DLD1 (cell line): ENCODE results near the gene RAB9B.
"Not testable (repeated sequence)": the region's sequence is repeated elsewhere in the genome, so short reads cannot be mapped to it uniquely, and the experiment has no call there.

Experiments used
- in situ Hi-C: cut with HindIII; loops from 2 replicates; pipeline ENCODE4 v1.10.0; 2017; ENCODE audit warnings: low sequenced_read_pairs

Gene RAB9B, protein sequence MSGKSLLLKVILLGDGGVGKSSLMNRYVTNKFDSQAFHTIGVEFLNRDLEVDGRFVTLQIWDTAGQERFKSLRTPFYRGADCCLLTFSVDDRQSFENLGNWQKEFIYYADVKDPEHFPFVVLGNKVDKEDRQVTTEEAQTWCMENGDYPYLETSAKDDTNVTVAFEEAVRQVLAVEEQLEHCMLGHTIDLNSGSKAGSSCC

DNA sequence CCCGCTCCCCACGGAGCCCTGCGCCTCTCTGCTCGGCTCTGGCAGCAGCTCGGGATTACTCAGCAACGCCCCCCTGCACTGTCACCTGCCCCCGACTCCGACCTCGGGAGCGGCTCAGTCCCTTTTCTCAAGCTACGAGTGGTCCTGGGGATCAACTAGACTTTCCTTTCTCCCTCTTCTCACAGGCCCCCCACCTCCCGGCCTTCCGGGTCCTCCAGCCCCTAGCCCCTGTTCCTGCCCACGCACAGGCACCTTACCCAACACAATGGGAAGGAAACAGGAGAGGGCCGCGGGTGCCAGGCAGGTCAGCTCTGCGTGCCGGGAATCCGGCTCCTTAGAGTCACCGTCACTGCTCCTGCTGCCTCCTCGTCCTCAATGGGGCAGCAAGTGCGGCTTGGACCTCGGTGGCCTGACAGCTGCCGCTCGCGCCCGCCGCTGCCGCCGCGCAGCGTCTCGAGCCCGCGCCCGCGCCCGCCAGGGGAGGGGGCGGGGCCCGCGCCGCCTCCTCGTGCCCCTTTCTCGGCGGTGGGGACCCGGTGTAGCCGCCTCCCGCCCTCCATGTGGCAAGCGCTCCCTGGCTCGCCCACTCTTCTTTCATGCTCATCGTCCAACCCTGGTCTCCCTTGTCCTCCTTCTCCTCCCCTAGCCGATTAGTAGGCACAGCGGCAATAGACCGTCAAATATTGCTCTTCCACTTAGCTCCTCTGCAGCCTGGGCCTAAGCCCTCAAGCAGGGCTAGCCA is at the start of gene RAB9B:
TSS of gene RAB9B (minus strand) at position 455 of the 742 bp plus-strand sequence. CDS start 6,473 bp downstream, outside the sequence.
- in situ Hi-C loops, result no loop called here

DNA sequence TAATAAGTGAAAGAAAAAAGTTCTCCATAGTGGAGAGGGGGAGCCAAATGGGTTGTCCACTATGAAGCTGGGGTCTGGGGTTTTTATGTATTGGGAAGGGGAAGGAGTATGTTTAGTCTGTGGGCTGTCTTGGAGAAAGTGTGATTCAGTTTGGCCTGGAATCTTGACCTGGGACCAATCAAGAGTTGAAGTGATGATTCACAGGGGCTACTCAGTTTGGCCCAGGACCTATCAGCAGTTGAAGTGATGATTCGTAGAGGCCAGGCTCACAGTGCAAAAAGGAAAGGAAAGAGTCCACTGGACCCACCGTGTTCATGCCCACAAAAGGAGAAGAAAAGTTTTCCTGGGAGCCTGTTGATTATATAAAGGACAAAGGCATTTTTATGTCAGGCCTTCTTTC is 47.3 kb upstream of the RAB9B start:
- in situ Hi-C loops, result no loop called here

DNA sequence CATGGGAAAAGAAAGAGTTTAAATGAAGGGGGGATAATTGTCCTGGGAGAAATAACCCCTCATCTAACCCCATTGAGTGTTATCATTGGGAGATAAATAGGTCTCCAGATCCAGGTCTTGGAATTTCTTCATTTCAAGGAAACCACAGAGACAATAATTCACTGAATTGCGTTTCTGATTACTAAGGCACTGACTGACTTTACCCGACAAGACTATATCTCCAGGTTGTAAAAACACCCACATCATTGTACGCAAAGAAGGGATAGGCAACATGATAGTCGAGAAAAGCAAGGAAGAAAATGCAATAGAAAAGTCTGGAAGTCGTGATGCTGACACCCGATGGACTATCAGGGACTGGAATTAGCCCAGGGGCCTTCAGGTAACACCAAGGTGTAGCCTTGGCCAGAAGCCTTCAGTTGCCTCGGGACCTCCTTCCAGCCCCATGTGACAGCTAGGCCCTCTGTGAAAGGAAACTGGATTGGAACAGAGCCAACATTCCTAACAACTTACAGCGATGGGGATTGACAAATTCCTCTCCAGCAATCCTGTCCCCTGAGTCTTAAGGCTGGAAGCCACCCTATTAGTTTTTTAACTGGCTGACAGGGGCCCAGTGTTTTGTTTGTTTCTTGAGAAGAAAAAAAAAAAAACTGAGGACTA is 46.5 kb upstream of the RAB9B start:
- in situ Hi-C loops, result no loop called here

DNA sequence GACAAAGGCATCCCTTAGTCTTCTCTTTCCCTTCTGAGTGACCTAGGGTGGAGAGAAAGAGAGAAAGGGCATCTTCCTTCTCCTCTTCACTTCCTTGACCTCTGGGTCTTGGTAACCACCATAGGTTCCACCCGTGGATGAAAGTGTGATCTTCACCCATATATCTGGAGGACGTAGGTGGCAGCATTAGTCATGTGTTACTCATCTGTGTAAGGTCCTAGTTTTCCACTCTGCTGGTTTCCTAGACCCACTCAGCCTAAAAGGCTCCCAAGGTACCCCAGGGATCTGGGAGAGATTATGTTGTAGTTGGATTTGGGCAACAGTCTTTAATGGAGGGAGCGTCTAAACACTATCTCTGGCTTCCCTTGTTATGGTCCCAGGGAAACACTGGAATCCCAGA is 45.5 kb upstream of the RAB9B start:
- in situ Hi-C loops, result no loop called here

DNA sequence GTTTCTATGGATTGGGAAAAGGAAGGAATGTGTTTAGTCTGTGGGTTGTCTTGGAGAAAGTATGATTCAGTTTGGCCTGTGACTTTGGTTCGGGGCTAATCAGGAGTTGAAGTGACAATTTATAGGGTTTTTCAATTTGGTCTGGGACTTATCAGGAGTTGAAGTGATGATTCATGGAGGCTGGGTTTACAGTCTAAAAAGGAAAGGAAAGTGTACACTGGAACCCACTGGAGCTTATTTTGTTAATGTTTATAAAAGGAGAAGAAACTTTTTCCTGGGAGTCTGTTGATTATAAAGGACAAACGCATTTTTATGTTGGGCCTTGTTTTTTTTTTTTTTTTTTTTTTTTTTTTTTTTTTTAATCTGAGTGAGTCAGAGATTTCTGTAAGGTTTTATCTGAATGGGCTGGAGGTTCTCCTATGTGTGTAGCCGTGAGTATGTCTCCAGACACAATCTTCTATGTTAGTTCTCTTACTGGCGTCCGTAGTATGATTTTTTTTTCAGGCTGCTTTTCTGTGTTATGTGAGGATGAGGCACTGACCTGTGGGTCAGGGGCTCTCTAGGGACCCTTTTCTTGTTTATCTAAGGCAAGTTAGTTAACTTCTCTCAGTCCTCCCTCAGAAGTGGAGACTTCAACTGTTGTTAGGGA is 33.0 kb upstream of the RAB9B start:
- in situ Hi-C loops, result no loop called here

DNA sequence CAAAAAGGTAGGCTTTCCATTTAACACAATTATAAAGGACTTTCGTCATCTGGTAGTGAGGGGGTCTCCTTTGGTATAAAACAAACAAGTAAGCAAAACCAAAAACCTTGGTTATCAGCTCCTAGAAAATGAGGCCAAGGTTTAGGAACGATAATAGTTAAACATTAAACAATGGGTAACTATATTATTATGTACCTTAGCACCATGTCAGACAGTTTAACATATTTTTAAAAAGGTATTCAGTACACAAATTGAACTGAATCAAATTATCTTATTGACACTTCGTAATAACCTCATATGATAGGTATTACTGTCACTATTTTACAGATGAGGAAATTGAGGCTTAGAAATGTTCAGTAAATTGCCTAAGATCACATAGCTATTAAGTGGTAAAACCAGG is 32.1 kb upstream of the RAB9B start:
- in situ Hi-C loops, result no loop called here

DNA sequence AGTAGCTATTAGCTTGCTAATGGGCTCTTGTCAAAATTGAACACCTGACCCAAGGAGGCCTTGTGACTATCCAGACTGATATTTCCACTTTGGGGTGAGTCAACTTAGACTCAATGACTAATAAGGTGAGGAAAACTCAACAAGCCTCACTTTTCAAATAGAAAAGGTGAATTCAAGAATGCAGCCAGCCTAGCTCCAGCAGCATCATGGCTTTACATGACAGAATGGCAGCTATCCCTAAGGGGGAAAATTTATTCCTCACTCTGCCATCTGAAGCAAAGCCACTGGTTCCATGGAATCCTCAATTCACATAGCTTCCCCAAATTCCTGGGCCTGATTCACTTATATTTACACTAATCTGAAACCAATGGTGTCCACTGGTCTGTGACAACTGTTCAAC is 29.1 kb upstream of the RAB9B start:
- in situ Hi-C loops, result no loop called here

DNA sequence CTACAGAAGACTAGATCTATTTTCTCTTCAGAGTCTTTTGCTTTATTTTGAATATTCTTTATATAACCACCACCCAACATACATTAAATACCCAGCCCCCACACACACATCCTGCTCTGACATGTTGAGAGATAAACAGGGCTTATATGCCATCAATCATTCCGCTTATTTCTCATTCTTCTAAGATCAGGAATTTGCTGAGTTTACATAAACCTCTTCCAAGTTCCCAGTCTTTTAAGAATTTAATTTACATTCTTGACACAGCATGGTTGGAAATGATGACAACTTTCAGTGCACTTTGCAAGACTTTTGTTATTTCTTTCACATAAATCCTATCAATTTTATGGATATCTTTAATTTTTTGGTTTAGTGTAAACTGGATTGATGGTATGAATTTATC is 17.5 kb upstream of the RAB9B start:
- in situ Hi-C loops, result no loop called here

DNA sequence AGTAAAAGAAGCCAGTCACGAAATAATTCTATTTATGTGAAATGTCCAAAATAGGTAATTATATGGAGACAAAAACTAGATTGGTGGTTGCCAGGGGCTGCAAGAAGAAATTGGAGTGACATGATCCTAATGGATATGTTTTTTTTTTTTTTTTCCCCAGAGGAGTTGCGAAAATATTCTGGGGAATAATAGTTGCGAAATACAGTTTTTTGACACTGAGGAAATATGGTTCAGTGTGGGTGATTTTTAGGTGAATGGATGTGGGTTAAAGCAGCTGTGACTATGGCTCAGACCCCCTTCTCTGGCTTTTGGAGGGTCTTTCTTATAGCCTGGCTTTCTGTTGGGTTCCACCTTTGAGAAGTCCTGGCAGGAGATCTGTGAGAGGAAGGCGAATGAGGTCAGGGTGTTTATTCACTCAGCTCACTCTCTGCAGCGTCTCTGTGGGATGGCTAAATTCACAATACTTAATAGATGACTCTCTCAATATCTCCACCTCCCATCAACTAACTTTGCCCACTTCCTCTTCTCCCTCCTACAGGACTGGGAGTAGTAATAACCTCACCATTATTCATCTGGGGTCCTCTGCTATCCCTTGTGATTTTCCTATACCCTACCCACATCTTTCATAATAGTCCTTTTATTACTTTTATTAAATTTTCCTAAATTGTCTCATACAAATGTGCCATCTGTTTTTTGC is 15.3 kb upstream of the RAB9B start:
- in situ Hi-C loops, result no loop called here

DNA sequence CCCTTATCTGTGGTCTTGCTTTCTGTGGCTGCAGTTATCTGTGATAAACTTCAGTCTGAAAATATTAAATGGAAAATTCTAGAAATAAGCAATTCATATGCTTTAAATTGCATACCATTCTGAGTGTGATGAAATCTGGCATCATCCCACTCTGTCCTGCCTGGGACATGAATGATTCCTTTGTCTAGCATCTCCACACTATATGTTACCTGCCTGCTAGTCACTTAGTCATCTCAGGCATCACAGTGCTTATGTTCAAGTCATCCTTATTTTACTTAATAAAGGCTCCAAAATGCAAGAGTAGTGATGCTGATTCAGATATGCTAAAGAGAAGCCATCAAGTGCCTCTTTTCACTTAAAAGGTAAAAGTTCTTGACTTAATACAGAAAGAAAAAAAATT is 14.3 kb upstream of the RAB9B start:
- in situ Hi-C loops, result no loop called here

DNA sequence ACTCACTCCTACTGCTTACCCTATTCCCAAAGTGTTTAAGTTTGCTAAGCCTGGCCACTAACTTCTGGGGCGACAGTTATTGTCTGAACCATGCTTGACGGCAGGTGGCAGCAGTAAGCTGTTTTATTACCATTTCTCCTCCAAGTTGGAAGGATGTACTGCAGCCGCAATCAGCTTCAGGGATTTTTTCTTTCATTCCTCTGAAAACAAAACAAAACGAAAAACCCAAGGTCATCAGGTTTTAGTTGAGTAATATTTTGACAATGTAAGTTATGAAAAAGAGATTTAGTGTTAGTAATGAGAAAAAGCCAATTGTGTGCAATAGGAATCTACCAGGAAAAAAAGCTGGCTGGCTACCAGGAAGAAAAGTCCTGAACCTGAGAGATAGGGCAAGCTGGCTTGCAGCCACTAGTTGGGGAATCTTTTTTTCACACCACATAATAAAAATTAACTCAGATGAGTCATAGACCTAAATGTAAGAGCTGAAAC is 13.2 kb upstream of the RAB9B start:
- in situ Hi-C loops, result no loop called here

DNA sequence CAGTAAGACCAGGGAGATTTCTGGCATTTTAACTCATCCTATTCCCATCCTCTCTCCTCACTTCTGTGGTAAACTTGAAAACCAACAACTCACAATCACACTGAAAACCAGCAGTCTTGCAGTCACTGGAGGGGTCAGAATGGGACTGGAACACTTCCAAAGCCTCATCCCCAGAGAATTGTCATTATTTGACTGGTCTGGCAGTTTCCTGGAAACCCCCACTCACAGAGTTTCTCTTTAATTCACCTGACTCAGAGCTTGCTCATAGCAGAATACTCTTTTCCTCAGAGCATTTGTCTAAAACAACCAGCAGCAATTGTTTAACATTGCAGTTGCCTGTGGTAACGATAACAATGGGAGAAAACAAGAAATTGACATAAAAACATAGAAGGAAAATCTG is 7.3 kb upstream of the RAB9B start:
- in situ Hi-C loops, result no loop called here

DNA sequence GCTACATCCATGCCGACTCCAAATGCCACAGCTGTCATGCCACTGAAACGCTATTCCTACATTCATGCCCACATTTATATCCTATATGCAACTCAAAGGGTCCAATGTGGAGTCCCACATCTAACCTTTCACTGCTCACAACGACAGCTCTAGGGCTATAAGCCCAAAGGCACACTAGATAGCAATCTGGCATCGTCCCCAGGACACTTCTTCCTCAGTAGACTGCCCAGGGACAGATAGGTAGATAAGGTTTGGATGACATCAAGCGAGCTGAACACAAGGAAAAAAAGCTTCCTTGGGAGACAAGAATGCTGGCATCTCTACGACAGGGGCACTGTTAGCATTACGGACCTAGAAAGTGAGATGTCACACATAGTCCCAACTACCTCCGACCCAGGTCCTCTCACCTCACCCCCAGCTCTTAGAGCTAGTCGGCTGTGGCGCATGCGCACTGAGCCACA is 685 bp downstream of the RAB9B start:
- in situ Hi-C loops, result no loop called here

DNA sequence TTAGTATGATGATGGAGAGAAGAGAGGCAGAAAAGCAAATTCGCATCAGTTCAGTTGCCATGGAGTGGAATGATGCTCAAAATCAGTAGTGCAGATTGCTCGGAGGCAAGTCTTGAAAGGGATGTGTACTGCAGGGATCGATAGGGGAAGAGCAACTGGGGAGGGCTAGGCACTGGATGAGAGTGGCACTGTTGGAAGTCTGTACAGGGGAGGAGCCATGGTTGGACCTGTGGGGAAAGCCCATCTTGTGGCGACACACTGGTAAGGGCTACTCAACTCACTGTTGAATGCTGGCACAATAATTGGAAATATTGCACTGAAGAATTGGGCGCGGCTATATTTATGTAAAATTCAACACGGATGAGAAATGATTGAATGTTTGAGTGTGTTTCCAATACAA is 1.2 kb downstream of the RAB9B start:
- in situ Hi-C loops, result no loop called here

DNA sequence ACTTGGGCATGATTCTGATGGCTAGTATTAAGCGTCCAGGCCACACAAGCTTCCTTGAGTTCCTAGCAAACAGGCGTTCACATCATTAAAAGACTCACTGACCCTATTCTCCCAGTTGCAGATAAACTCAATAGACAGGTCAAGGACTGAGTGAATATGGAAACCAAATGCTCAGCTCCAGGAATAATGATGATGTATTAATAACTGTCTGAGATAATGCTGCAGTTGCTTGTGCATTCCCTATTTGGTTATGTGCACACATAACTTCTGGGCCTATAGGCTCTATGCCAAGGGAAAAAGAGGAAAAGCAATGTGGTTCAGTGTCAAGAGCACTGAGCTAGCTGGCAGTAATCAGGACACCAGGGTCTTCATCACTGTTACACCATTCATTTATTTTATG is 3.5 kb downstream of the RAB9B start:
- in situ Hi-C loops, result no loop called here

DNA sequence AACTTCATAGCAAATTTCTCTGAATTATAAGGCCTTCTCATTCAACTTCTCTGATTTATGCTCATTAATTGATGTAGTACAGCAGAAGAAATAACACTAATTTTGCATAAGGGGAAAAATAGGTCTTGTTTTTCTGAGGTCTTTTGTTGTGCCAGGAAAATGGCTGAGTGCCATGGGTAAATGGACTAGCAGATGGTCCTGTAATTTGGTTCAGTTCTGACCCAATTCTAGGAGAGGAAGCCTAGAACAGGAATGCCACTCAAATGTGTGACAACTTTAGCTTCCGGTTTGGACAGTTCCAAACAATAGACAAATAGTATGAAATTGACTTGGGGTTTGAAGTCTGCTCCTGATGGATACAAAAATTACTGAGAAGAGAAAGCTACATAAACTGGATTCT is 6.2 kb downstream of the RAB9B start:
- in situ Hi-C loops, result no loop called here

DNA sequence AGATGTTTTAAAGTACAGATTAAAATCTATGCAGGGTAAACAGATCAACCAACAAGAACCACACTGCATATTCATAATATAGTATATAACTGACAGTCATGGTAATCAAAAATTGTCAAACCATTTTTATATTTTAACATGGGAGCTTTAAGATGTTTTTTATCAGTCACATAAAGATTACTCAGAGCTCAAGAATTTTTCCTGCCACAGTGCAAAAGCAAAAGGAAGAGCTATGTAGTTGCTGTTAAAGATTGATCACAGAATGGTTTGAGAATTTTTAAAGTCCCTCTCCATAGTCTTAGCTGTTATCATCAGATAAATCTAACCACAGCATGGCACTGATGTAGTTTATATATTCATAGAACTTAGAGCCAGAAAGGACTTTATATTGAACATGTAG is 8.5 kb downstream of the RAB9B start:
- in situ Hi-C loops, result no loop called here

DNA sequence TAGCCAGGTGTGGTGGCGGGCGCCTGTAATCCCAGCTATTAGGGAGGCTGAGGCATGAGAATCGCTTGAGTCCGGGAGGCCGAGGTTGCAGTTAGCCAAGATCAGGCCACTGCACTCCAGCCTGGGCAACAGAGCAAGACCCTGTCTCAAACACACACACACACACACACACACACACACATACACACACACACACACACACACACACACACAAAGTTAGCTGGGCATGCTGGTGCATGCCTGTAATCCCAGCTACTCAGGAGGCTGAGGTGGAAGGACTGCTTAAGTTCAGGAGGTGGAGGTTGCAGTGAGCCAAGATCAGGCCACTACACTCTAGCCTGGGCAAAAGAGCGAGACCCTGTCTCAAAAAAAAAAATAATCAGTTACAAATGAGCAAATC is 11.3 kb downstream of the RAB9B start:
- in situ Hi-C loops, result not testable (repeated sequence)

DNA sequence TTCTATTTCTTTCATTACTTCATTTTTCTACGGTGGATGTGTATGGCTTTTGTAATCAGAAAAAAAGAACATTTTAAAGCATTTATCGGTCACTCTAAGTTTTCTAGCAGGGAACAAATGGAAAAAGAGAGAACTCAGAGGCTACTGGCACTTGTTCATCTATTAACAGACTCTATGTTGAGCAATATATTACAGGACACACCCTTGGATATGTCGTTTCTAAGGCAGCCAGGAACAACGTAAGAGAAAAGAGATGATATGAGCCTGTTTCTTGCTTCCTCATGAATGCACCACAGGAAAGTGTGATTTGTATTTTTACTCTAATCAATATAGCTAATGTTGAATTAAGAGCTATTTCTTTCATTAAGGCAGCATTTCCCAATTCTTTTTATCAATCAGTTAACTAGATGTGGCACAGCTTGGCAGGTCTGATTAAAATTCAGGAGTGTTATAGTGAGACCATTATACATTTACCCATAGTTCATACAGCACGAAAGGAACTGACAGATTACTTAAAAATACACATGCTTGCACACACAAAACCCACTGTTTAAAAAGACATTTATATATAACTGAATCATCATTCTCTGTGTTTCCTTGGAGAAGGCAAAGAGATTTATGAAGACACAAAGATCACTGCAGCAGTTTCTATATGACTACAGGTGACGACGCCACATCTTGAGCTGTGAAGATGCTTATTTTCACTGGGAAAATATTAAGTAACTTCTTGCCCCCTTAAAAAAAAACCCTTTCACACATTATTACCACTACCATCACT is 13.0 kb downstream of the RAB9B start:
- in situ Hi-C loops, result no loop called here

DNA sequence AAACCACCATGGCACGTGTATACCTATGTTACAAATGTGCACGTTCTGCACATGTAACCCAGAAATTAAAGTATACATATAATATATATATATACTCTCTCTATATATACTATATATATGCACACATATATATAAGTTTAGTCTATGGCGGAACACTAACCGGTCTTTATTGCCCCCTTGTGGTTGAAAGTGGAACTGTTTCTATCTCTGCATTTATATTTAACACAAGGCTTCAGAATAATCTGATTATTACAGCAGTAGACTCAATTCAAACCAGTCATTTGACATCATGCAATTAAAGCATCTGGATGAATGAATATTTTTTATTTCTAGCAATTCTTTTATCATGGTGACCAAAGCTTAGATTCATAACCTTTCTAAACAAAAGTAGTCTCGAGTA is 14.6 kb downstream of the RAB9B start:
- in situ Hi-C loops, result no loop called here
